CD4-positive, CD25-positive, alpha-beta regulatory T cell (primary cell): Measurements from ENCODE around the gene RASGRF1. TPM values are rescaled to one million over a fixed set of nuclear protein-coding genes. Genes with fewer than 3 reads are reported as not detected.

Source experiments
- ATAC-seq, 2 donors: fragments of 150-1000 bp; cut with Tn5 transposase; one replicate each; pipeline ENCODE4 v1.10.0; 2021; ENCODE audit warnings: low read depth in 2 of 2, moderate number of reproducible peaks in 2 of 2, moderate library complexity in 1 of 2
- DNase-seq, 3 donors: peaks; one replicate each; pipeline versions ENCODE4 v3.0.0 to v3.0.0-alpha.2; 2012 to 2022; ENCODE audit warnings: mixed read lengths in 1 of 3
- H3K27ac ChIP-seq: one replicate; pipeline ENCODE4 v1.7.0; 2013; ENCODE audit warnings: mild to moderate bottlenecking, low read length; ENCODE audit not compliant: insufficient read depth, poor library complexity, severe bottlenecking
- H3K27me3 ChIP-seq: one replicate; pipeline ENCODE4 v1.7.0; 2013; ENCODE audit warnings: low read length; ENCODE audit not compliant: control insufficient read depth, insufficient read depth
- H3K36me3 ChIP-seq: one replicate; pipeline ENCODE4 v1.7.0; 2013; ENCODE audit warnings: mild to moderate bottlenecking, low read length, moderate library complexity; ENCODE audit not compliant: control insufficient read depth, insufficient read depth
- H3K4me1 ChIP-seq: 2 replicates; pipeline ENCODE4 v1.7.0; 2013; ENCODE audit warnings: mild to moderate bottlenecking, low read length; ENCODE audit not compliant: insufficient read depth, control insufficient read depth, poor library complexity, severe bottlenecking
- H3K4me3 ChIP-seq: one replicate; pipeline ENCODE4 v1.7.0; 2013; ENCODE audit warnings: low read depth, mild to moderate bottlenecking, low read length, moderate library complexity
- H3K9me3 ChIP-seq, 2 experiments: 1 replicate in 1 of 2; 2 replicates in 1 of 2; pipeline ENCODE4 v1.7.0; 2013; ENCODE audit warnings: low read length in 2 of 2, mild to moderate bottlenecking in 1 of 2, moderate library complexity in 1 of 2; ENCODE audit not compliant: control insufficient read depth in 2 of 2
- H3K27ac Mint-ChIP-seq, 3 donors: one replicate each; pipeline ENCODE4 v1.8.0; 2020 to 2022; ENCODE audit warnings: mild to moderate bottlenecking in 3 of 3, mixed read lengths in 3 of 3, moderate library complexity in 2 of 3
- H3K27me3 Mint-ChIP-seq: one replicate; pipeline ENCODE4 v1.8.0; 2022; ENCODE audit warnings: mild to moderate bottlenecking, mixed read lengths
- H3K36me3 Mint-ChIP-seq: one replicate; pipeline ENCODE4 v1.8.0; 2020; ENCODE audit warnings: mixed read lengths
- H3K4me1 Mint-ChIP-seq, 4 donors: one replicate each; pipeline ENCODE4 v1.8.0; 2020 to 2022; ENCODE audit warnings: mixed read lengths in 4 of 4, mild to moderate bottlenecking in 1 of 4
- H3K4me3 Mint-ChIP-seq, 4 donors: one replicate each; pipeline ENCODE4 v1.8.0; 2020 to 2022; ENCODE audit warnings: mild to moderate bottlenecking in 4 of 4, mixed read lengths in 4 of 4, moderate library complexity in 3 of 4
- H3K9me3 Mint-ChIP-seq, 7 donors: one replicate each; pipeline ENCODE4 v1.8.0; 2020 to 2022; ENCODE audit warnings: mixed read lengths in 7 of 7, mild to moderate bottlenecking in 3 of 7, moderate library complexity in 2 of 7
- polyA plus RNA-seq, 4 donors: library from polyadenylated mRNA; unstranded; fragments of 300-500 nt; fragmentation: Illumina TruSeq; gene quantifications; one replicate each; pipeline ENCODE4 v1.2.3, GENCODE V29; 2021
- total RNA-seq: library from RNA; stranded (reverse); gene quantifications from one replicate; pipeline ENCODE4 v1.2.3, GENCODE V29; 2022

RASGRF1 gene
- total and polyA plus RNA-seq, 5 donors from 2014 or later = not detected

GRCh38 chr15:78917888-78918287 is 172.7 kb downstream of the RASGRF1 start:
- no peaks in the 10 kb centered on the region for H3K4me1 ChIP-seq
- Mint-ChIP-seq H3K27ac (peak overlapping the region in 2 of 3 donors; percentile 76 to 91), H3K4me1 (peaks cover 0 to 6% (median 2%) of the 10 kb centered on the region in 4 donors), H3K36me3 (peaks cover 37% of the 10 kb centered on the region), H3K9me3 (no peaks in the 10 kb centered on the region), H3K27me3 (no peaks in the 10 kb centered on the region), H3K4me3 (no peak overlapping the region)
- peaks cover 63% of the 10 kb centered on the region for H3K36me3 ChIP-seq
- DNase-seq (no peak), ATAC-seq (no peak)
- H3K27me3 ChIP-seq = no peaks in the 10 kb centered on the region
- no peak overlapping the region for H3K27ac ChIP-seq
- H3K9me3 ChIP-seq = no peaks in the 10 kb centered on the region
- no peak overlapping the region for H3K4me3 ChIP-seq

GRCh38 chr15:78916088-78916487 is 174.5 kb downstream of the RASGRF1 start:
- Mint-ChIP-seq H3K4me3 (no peak overlapping the region), H3K9me3 (no peaks in the 10 kb centered on the region), H3K27ac (no peak overlapping the region), H3K27me3 (no peaks in the 10 kb centered on the region), H3K36me3 (peaks cover 36% of the 10 kb centered on the region), H3K4me1 (peaks cover 4 to 10% (median 6%) of the 10 kb centered on the region in 4 donors)
- Histone ChIP-seq H3K4me3 (no peak overlapping the region), H3K9me3 (no peaks in the 10 kb centered on the region), H3K36me3 (peaks cover 52% of the 10 kb centered on the region), H3K4me1 (no peaks in the 10 kb centered on the region), H3K27ac (no peak overlapping the region), H3K27me3 (no peaks in the 10 kb centered on the region)
- no peak for ATAC-seq
- DNase-seq = no peak

- no peaks in the 10 kb centered on the region for H3K27me3 Mint-ChIP-seq
- H3K27ac ChIP-seq = no peak overlapping the region
- H3K4me1 Mint-ChIP-seq = peaks cover 4 to 14% (median 7%) of the 10 kb centered on the region in 4 donors
- H3K4me3 ChIP-seq = no peak overlapping the region
- peaks cover 56% of the 10 kb centered on the region for H3K36me3 ChIP-seq
- peak; percentile 31 to 52 for ATAC-seq
- no peaks in the 10 kb centered on the region for H3K9me3 Mint-ChIP-seq
- peaks cover 35% of the 10 kb centered on the region for H3K36me3 Mint-ChIP-seq
- H3K4me1 ChIP-seq = no peaks in the 10 kb centered on the region
- no peak overlapping the region for H3K4me3 Mint-ChIP-seq
- H3K27me3 ChIP-seq = no peaks in the 10 kb centered on the region
- no peaks in the 10 kb centered on the region for H3K9me3 ChIP-seq
- no peak for DNase-seq
- H3K27ac Mint-ChIP-seq = no peak overlapping the region
Observed at GRCh38 chr15:78915341-78916087, 175.1 kb downstream of the RASGRF1 start.

- H3K27ac Mint-ChIP-seq = peak overlapping the region in 1 of 3 donors; percentile 9
- no peak overlapping the region for H3K4me3 Mint-ChIP-seq
- H3K36me3 ChIP-seq = peaks cover 54% of the 10 kb centered on the region
- H3K27me3 Mint-ChIP-seq = no peaks in the 10 kb centered on the region
- H3K27ac ChIP-seq = no peak overlapping the region
- H3K27me3 ChIP-seq = no peaks in the 10 kb centered on the region
- DNase-seq = no peak
- H3K9me3 ChIP-seq = no peaks in the 10 kb centered on the region
- no peaks in the 10 kb centered on the region for H3K9me3 Mint-ChIP-seq
- no peak for ATAC-seq
- H3K4me1 Mint-ChIP-seq = peaks cover 4 to 24% (median 15%) of the 10 kb centered on the region in 4 donors
- no peak overlapping the region for H3K4me3 ChIP-seq
- H3K4me1 ChIP-seq = no peaks in the 10 kb centered on the region
- H3K36me3 Mint-ChIP-seq = peaks cover 43% of the 10 kb centered on the region
Observed at GRCh38 chr15:78914027-78914764, 176.4 kb downstream of the RASGRF1 start.

GRCh38 chr15:78913012-78913411 is 177.6 kb downstream of the RASGRF1 start:
- H3K36me3 ChIP-seq = peaks cover 52% of the 10 kb centered on the region
- H3K27me3 ChIP-seq = no peaks in the 10 kb centered on the region
- Mint-ChIP-seq H3K27ac (no peak overlapping the region), H3K9me3 (no peaks in the 10 kb centered on the region), H3K27me3 (no peaks in the 10 kb centered on the region), H3K36me3 (peaks cover 51% of the 10 kb centered on the region), H3K4me1 (peaks cover 4 to 29% (median 16%) of the 10 kb centered on the region in 4 donors), H3K4me3 (no peak overlapping the region)
- no peaks in the 10 kb centered on the region for H3K4me1 ChIP-seq
- no peaks in the 10 kb centered on the region for H3K9me3 ChIP-seq
- no peak overlapping the region for H3K27ac ChIP-seq
- ATAC-seq (no peak), DNase-seq (no peak)
- H3K4me3 ChIP-seq = no peak overlapping the region

GRCh38 chr15:78912316-78912715 is 178.3 kb downstream of the RASGRF1 start:
- Mint-ChIP-seq H3K4me3 (no peak overlapping the region), H3K36me3 (peaks cover 54% of the 10 kb centered on the region), H3K4me1 (peaks cover 4 to 29% (median 16%) of the 10 kb centered on the region in 4 donors), H3K27me3 (no peaks in the 10 kb centered on the region), H3K9me3 (no peaks in the 10 kb centered on the region), H3K27ac (no peak overlapping the region)
- Histone ChIP-seq H3K27me3 (no peaks in the 10 kb centered on the region), H3K36me3 (peaks cover 50% of the 10 kb centered on the region), H3K4me1 (no peaks in the 10 kb centered on the region), H3K9me3 (no peaks in the 10 kb centered on the region), H3K27ac (no peak overlapping the region), H3K4me3 (no peak overlapping the region)
- ATAC-seq = no peak
- no peak for DNase-seq

- Mint-ChIP-seq H3K4me1 (peaks cover 10 to 23% (median 19%) of the 10 kb centered on the region in 4 donors), H3K27ac (peak overlapping the region in 1 of 3 donors; percentile 29), H3K4me3 (no peak overlapping the region), H3K9me3 (no peaks in the 10 kb centered on the region), H3K27me3 (no peaks in the 10 kb centered on the region), H3K36me3 (peaks cover 60% of the 10 kb centered on the region)
- Histone ChIP-seq H3K27me3 (no peaks in the 10 kb centered on the region), H3K9me3 (no peaks in the 10 kb centered on the region), H3K36me3 (peaks cover 71% of the 10 kb centered on the region), H3K27ac (no peak overlapping the region), H3K4me1 (no peaks in the 10 kb centered on the region), H3K4me3 (no peak overlapping the region)
- no peak for ATAC-seq
- no peak for DNase-seq
Observed at GRCh38 chr15:78910271-78910670, 180.3 kb downstream of the RASGRF1 start.
